Coronary artery (tissue), 2 donors: ENCODE measurements around the gene SOX10.
A peak's percentile ranks its signal among the peaks of the same experiment; 100 is the strongest.

ENCODE experiments used
- DNase-seq: peaks from one replicate; pipeline ENCODE4 v3.0.0-alpha.2; 2017; ENCODE audit warnings: low spot score
- H3K27ac ChIP-seq, 2 donors: fragments of 200-600 bp; sonication (generic); one replicate each; pipeline ENCODE4 v1.5.1; 2016 to 2019
- H3K4me3 ChIP-seq: fragments of 200-600 bp; sonication (generic); 2 replicates; pipeline ENCODE4 v1.5.1; 2016; ENCODE audit warnings: mild to moderate bottlenecking, moderate library complexity
- TF ChIP-seq, protein P1 (sequence below): fragments of 200-600 bp; sonication (generic); IDR thresholded peaks from one replicate; pipeline ENCODE4 v1.5.1; 2019; ENCODE audit warnings: antibody characterized with exemption

SOX10 gene

DNA sequence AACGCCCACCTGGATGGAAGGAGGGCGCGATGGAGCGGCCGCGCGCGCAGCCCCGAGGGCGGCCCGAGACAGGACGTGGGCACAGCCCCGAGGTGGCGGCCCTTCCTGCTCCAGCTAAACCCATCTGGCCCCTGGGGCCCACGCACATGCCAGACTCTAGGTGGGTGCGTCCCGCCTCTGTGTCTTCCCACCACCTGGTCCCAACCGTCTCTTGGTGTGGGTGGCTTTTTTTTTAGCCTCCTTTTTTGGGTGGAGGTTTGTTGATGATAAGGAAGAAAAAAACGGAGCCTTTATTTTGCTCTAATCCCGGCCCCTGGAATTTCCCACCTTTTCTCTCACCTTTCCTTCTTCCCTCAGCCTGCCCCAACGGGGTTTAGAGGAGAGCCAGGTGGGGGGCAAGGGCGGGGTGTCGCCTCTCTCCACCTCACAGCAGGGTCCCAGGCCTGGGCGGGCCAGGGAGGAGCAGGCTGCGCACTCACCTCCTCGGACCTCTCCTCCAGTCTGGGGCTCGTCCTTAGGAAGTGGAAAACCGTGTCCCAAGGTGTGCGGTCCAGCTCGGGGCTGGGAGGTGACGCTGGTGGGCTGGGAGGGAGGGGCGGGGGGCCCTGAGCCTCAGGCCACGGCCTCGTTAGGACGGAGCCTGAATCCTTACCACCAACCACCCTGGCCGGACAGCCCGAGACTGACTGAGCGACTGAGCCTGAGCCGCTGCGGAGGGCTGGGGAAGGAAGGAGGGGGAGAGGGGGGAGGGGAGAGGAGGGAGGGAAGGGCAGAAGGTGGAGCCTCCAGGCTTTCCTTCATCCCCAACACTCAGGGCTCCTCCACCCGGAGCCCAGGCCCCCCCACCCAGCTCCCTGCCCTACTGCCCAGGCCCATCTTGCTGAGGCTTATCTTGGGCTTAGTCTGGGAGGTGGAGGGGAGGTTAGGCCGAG is at the start of gene SOX10:
Gene SOX10, minus strand, starts transcription at position 696 of the 932 bp plus-strand sequence. CDS start 771 bp downstream, outside the sequence.
- TF ChIP-seq, protein P1, sequence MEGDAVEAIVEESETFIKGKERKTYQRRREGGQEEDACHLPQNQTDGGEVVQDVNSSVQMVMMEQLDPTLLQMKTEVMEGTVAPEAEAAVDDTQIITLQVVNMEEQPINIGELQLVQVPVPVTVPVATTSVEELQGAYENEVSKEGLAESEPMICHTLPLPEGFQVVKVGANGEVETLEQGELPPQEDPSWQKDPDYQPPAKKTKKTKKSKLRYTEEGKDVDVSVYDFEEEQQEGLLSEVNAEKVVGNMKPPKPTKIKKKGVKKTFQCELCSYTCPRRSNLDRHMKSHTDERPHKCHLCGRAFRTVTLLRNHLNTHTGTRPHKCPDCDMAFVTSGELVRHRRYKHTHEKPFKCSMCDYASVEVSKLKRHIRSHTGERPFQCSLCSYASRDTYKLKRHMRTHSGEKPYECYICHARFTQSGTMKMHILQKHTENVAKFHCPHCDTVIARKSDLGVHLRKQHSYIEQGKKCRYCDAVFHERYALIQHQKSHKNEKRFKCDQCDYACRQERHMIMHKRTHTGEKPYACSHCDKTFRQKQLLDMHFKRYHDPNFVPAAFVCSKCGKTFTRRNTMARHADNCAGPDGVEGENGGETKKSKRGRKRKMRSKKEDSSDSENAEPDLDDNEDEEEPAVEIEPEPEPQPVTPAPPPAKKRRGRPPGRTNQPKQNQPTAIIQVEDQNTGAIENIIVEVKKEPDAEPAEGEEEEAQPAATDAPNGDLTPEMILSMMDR: no peak
- no peak for DNase-seq
- Histone ChIP-seq H3K27ac (peak within 1 kb of the TSS in 1 of 2 donors; percentile 37), H3K4me3 (peak within 1 kb of the TSS; percentile 34)

DNA sequence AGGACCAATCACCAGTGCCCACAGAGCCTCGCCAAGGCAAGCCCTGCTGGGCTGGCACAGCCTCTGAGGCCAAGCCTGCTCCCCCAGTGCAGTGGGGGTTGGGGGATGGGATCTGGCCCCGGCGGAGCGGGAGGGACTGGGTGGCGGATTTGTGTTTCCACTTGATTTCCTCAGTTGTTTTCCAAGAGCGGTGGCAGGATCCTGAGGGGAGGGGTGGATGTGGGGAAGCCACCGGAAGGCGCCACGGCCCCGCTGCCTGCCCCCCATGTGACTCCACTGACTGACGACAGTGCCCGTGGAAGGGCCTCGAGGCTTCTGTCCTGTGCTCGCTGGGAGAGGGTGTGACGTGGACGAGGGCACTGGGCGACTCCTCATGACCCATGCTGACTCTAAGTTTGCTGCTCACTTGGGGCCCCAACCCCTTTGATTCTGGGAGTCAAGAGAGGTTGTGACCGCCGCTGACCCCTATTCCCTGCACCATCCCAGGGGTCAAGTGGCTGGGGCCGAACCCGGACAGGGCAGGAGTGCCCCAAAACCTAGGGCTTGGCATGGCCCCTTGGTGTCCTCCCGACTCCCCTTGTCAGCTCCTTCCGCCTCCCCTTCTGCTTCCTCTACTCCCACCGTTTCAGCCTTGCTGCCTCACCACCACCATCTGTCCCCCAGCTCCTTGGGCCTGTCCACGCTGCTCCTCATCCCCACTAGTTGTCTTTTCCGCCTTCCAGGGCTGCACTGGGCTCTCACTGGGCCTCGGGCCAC is 49.3 kb upstream of the SOX10 start:
- no peak for DNase-seq
- Histone ChIP-seq H3K4me3 (peak overlapping the region; percentile 20), H3K27ac (peak overlapping the region; percentile 40 to 77)
- TF ChIP-seq, protein P1: no peak

DNA sequence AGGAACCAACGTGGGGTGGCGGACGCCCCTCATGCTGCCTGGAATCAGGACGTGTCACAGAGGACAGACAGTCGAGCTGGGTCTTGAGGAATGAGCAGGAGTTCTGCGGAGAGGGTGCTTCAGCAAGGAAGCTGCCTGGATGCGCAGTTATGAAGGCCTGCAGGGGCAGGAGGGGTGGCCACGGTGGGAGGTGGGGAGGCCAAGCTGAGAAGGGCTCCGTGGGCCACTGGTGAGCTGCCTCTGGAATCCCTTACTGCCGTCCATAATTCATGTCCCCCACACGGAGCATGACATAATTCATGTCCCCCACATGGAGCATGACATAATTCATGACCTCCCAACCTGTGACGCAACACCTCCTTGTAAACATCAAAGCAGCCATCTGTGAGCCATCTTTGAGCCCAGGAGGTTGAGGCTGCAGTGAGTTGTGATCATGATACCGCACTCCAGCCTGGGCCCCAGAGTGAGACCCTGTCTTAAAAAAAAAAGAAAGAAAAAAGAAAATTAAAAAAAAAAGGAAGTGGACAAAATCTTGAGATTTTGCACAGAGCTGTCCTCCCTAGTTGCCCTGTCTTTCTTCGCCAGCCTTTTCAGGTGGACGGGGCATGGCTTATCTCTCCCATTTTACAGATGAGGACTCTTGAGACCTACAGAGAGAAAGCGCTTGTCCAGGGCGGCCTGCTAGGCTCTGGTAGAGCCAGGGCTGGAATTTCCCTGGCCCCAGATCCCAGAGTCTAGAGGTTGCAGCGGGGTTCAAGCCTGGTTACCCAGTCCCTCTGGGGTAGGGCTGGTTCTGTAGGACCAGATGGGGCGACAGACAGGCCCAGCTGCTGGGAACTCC is 48.5 kb upstream of the SOX10 start:
- Histone ChIP-seq H3K27ac (peak overlapping the region in 1 of 2 donors; percentile 77), H3K4me3 (no peak overlapping the region)
- no peak for DNase-seq
- TF ChIP-seq, protein P1: no peak

DNA sequence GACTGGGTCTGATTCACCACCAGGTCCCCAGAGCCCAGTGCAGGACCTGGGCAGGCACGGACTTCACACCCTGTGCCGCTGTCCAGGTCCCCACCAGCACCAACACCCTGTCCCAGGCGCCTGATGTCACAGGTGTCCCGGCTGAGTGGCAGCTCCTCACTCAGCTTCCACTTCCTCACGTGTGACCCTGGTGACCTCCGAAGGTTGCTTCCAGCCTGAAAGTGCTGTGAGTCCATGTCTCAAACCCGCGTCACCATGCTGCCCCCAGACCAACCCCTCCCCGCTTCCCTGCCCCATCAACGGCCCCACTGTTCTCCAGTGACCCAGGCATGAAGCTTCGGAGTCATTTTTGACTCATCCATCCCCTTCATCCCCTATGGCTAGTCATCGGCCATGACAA is 47.1 kb upstream of the SOX10 start:
- H3K27ac ChIP-seq: peak overlapping the region in 1 of 2 donors; percentile 43
- TF ChIP-seq, protein P1: no peak
- no peak overlapping the region for H3K4me3 ChIP-seq
- DNase-seq: no peak

DNA sequence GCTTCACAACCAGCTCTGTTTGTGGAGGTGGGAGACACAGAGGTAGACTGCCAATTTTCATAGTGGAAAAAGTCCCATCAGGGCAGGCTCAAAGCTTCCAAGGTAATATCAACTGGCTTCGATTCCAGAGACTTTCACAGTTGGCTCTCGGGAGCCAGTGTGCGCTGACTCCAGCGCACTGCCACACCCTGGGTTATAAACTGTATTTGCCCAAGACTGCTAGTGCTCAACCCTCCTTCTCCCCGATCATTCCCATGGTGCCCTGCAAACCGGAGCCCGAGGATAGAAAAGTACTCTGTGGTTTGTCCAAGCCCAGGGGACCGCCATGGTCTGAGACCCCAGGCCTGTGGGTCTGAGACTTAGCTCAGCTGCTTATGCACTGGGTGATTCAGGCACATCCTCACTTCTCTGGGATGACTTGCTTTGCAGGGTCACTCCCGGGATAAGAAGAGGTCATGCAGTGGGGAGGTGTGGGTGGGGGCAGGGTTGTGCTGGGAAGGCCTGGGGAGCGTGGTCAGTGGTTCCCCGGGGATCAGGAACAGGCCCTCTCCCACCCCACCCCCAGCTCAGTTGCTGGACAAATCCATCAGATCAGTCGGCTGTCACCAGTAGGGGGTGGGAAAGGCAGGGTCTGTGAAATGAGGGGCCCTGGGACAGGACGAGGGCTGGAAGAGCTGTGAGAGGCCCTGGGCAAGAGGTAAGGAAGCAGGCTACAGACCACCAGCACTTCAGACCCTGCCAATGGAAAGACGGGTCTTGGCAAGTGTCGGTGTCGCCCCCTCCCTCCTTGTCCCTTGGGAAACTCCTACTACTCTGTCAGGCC is 46.2 kb upstream of the SOX10 start:
- TF ChIP-seq, protein P1: no peak
- no peak for DNase-seq
- peak overlapping the region in 1 of 2 donors; percentile 43 for H3K27ac ChIP-seq
- H3K4me3 ChIP-seq: no peak overlapping the region

DNA sequence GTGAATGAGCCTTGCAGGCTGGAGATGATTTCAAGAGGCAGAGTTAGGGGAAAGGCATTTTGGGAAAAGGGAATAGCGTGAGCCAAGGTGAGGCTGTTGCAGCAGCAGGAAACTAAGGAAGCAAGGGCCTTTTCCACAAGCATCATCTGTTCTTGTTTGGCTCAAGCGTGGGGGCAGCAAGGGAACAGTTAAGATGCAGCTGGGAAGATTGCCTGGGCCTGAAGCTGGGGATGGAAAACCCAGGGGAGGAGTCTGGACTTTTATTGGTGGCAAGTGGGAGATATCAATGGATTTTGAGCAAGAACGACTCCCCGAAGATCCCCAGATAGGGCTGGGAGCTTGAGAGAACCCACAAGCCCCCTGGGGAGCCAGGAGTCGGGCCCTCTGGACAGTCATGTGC is 45.5 kb upstream of the SOX10 start:
- TF ChIP-seq, protein P1: no peak
- H3K27ac ChIP-seq: peak overlapping the region in 1 of 2 donors; percentile 14
- DNase-seq: no peak
- no peak overlapping the region for H3K4me3 ChIP-seq
